NCI-H128 (cell line): Measurements from ENCODE around the gene GRIN2C.

Source experiments
- DNase-seq: peaks from one replicate; lab custom pipeline; 2025; ENCODE audit not compliant: unreplicated experiment; lab: John Stamatoyannopoulos, UW

The GRIN2C gene

GRCh38 chr17:74804683-74805082, 55.0 kb downstream of the GRIN2C start:
- DNase-seq, result no peak

- no peak for DNase-seq
These were observed 55.7 kb downstream of the GRIN2C start for GRCh38 chr17:74803971-74804370.

GRCh38 chr17:74803388-74803930, 56.2 kb downstream of the GRIN2C start:
- DNase-seq, result no peak

GRCh38 chr17:74801896-74802295, 57.8 kb downstream of the GRIN2C start:
- DNase-seq, result no peak

- DNase-seq, result no peak
These were observed 59.2 kb downstream of the GRIN2C start for GRCh38 chr17:74800531-74800930.

GRCh38 chr17:74799097-74799496, 60.6 kb downstream of the GRIN2C start:
- DNase-seq, result no peak

GRCh38 chr17:74798239-74798707, 61.4 kb downstream of the GRIN2C start:
- DNase-seq, result no peak

GRCh38 chr17:74797824-74798223, 61.9 kb downstream of the GRIN2C start:
- DNase-seq, result no peak

GRCh38 chr17:74796866-74797265, 62.8 kb downstream of the GRIN2C start:
- DNase-seq, result no peak

GRCh38 chr17:74796211-74796610, 63.5 kb downstream of the GRIN2C start:
- DNase-seq, result no peak

GRCh38 chr17:74795327-74796020, 64.2 kb downstream of the GRIN2C start:
- DNase-seq, result no peak

GRCh38 chr17:74792586-74793105, 67.0 kb downstream of the GRIN2C start:
- no peak for DNase-seq
